ENCODE measurements around the gene CDK11A.

GRCh38 chr1:1760345-1760650 lies 36.1 kb upstream of the CDK11A start:
- no peak for TF ChIP-seq CTCF (IDR thresholded peaks at IDR 0.05; ENCODE audit: insufficient read depth, low read length)
- TF ChIP-seq POLR2AphosphoS5 (IDR thresholded peaks at IDR 0.05; ENCODE audit: low read depth): no peak
